ENCODE data around the gene RNF150.

DNA sequence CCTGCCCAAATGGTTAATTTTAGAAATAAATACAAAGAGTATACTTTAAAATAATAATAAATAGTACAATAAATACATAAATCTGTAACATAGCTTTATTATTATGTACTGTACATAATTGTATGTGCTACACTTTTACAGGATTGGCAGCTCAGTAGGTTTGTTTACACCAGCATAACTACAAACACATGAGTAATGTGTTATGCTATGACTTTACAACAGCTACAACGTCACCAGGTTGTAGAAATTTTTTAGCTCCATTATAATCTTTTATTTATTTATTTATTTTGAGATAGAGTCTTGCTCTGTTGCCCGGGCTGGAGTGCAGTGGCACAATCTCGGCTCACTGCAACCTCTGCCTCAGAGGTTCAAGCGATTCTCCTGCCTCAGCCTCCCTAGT is 31.8 kb downstream of the RNF150 start:
- TF ChIP-seq JUND (IDR thresholded peaks at IDR 0.05; ENCODE audit: low read length) (no peak), JUN (IDR thresholded peaks at IDR 0.05; ENCODE audit: low read depth, low read length) (no peak), EZH2 (IDR thresholded peaks at IDR 0.05; ENCODE audit: low read depth, low read length, severe bottlenecking) (no peak), POLR2AphosphoS5 (IDR thresholded peaks at IDR 0.05; ENCODE audit: low read depth, low read length) (no peak), BACH1 (IDR thresholded peaks at IDR 0.05; ENCODE audit: low read length) (no peak), RAD21 (IDR thresholded peaks at IDR 0.05 in 1 of 2, conservative IDR thresholded peaks at IDR 0.05 in 1 of 2; ENCODE audit: low read depth in 2 of 2, low read length in 2 of 2) (no peak), HDAC2 (IDR thresholded peaks at IDR 0.05; ENCODE audit: borderline replicate concordance in 1 of 2, low read depth in 2 of 2, low read length in 2 of 2) (no peak), YY1 (IDR thresholded peaks at IDR 0.05; ENCODE audit: low read depth, low read length) (no peak), POLR2A (IDR thresholded peaks at IDR 0.05; ENCODE audit: control extremely low read depth in 1 of 2, low read depth in 2 of 2, low read length in 2 of 2) (no peak)
- TF ChIP-seq, protein P1, sequence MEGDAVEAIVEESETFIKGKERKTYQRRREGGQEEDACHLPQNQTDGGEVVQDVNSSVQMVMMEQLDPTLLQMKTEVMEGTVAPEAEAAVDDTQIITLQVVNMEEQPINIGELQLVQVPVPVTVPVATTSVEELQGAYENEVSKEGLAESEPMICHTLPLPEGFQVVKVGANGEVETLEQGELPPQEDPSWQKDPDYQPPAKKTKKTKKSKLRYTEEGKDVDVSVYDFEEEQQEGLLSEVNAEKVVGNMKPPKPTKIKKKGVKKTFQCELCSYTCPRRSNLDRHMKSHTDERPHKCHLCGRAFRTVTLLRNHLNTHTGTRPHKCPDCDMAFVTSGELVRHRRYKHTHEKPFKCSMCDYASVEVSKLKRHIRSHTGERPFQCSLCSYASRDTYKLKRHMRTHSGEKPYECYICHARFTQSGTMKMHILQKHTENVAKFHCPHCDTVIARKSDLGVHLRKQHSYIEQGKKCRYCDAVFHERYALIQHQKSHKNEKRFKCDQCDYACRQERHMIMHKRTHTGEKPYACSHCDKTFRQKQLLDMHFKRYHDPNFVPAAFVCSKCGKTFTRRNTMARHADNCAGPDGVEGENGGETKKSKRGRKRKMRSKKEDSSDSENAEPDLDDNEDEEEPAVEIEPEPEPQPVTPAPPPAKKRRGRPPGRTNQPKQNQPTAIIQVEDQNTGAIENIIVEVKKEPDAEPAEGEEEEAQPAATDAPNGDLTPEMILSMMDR (IDR thresholded peaks at IDR 0.05; ENCODE audit: control extremely low read depth in 1 of 3, insufficient read depth in 1 of 3, low read depth in 1 of 3, low read length in 3 of 3): no peak
- TF ChIP-seq, protein P2, sequence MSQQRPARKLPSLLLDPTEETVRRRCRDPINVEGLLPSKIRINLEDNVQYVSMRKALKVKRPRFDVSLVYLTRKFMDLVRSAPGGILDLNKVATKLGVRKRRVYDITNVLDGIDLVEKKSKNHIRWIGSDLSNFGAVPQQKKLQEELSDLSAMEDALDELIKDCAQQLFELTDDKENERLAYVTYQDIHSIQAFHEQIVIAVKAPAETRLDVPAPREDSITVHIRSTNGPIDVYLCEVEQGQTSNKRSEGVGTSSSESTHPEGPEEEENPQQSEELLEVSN (IDR thresholded peaks at IDR 0.05): no peak

All from H1 (cell line).